ENCODE data around the gene SCN4B.
A peak's percentile ranks its signal among the peaks of the same experiment; 100 is the strongest.

SCN4B gene

GRCh38 chr11:118152020-118152551 lies 537 bp downstream of the SCN4B start:
- no peak for DNase-seq (ENCODE audit: low spot score)

- no peak for DNase-seq (ENCODE audit: low spot score)
Observed at GRCh38 chr11:118151431-118151830, 1.2 kb downstream of the SCN4B start.

GRCh38 chr11:118149493-118149892 lies 3.1 kb downstream of the SCN4B start:
- no peak for DNase-seq (ENCODE audit: low spot score)

GRCh38 chr11:118148856-118149255 lies 3.8 kb downstream of the SCN4B start:
- DNase-seq (ENCODE audit: low spot score): no peak

GRCh38 chr11:118148240-118148639 lies 4.4 kb downstream of the SCN4B start:
- no peak for DNase-seq (ENCODE audit: low spot score)

GRCh38 chr11:118147502-118147901 lies 5.1 kb downstream of the SCN4B start:
- no peak for DNase-seq (ENCODE audit: low spot score)

- no peak for DNase-seq (ENCODE audit: low spot score)
Observed at GRCh38 chr11:118146554-118146953, 6.1 kb downstream of the SCN4B start.

GRCh38 chr11:118145285-118146227 lies 7.1 kb downstream of the SCN4B start:
- peak; percentile 92 for DNase-seq (ENCODE audit: low spot score)

GRCh38 chr11:118144301-118145268 lies 8.0 kb downstream of the SCN4B start:
- DNase-seq (ENCODE audit: low spot score): no peak

- DNase-seq (ENCODE audit: low spot score): no peak
Observed at GRCh38 chr11:118143661-118144185, 8.9 kb downstream of the SCN4B start.

- DNase-seq (ENCODE audit: low spot score): no peak
Observed at GRCh38 chr11:118142809-118143208, 9.8 kb downstream of the SCN4B start.

- DNase-seq (ENCODE audit: low spot score): no peak
Observed at GRCh38 chr11:118142081-118142480, 10.5 kb downstream of the SCN4B start.

GRCh38 chr11:118139578-118139977 lies 13.0 kb downstream of the SCN4B start:
- no peak for DNase-seq (ENCODE audit: low spot score)

GRCh38 chr11:118138839-118139420 lies 13.7 kb downstream of the SCN4B start:
- DNase-seq (ENCODE audit: low spot score): no peak

- DNase-seq (ENCODE audit: low spot score): no peak
Observed at GRCh38 chr11:118136801-118137200, 15.8 kb downstream of the SCN4B start.

- no peak for DNase-seq (ENCODE audit: low spot score)
Observed at GRCh38 chr11:118136341-118136740, 16.3 kb downstream of the SCN4B start.

GRCh38 chr11:118135796-118136165 lies 16.8 kb downstream of the SCN4B start:
- DNase-seq (ENCODE audit: low spot score): no peak

- DNase-seq (ENCODE audit: low spot score): no peak
Observed at GRCh38 chr11:118135051-118135795, 17.4 kb downstream of the SCN4B start.

- DNase-seq (ENCODE audit: low spot score): no peak
Observed at GRCh38 chr11:118133816-118134215, 18.8 kb downstream of the SCN4B start.

GRCh38 chr11:118132385-118133151 lies 20.1 kb downstream of the SCN4B start:
- DNase-seq (ENCODE audit: low spot score): no peak
